ENCODE data around the gene TBCD.

TBCD gene

GRCh38 chr17:82923366-82924113 is 171.7 kb downstream of the TBCD start:
- TF ChIP-seq, protein P1, sequence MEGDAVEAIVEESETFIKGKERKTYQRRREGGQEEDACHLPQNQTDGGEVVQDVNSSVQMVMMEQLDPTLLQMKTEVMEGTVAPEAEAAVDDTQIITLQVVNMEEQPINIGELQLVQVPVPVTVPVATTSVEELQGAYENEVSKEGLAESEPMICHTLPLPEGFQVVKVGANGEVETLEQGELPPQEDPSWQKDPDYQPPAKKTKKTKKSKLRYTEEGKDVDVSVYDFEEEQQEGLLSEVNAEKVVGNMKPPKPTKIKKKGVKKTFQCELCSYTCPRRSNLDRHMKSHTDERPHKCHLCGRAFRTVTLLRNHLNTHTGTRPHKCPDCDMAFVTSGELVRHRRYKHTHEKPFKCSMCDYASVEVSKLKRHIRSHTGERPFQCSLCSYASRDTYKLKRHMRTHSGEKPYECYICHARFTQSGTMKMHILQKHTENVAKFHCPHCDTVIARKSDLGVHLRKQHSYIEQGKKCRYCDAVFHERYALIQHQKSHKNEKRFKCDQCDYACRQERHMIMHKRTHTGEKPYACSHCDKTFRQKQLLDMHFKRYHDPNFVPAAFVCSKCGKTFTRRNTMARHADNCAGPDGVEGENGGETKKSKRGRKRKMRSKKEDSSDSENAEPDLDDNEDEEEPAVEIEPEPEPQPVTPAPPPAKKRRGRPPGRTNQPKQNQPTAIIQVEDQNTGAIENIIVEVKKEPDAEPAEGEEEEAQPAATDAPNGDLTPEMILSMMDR (IDR thresholded peaks at IDR 0.05; ENCODE audit: control insufficient read depth, extremely low read depth, insufficient read depth): no peak
- H3K4me3 ChIP-seq (ENCODE audit: low read depth, low read length): no peak overlapping the region
- DNase-seq (ENCODE audit: low read depth): no peak

- TF ChIP-seq, protein P1 (IDR thresholded peaks at IDR 0.05; ENCODE audit: control insufficient read depth, extremely low read depth, insufficient read depth): no peak
- H3K4me3 ChIP-seq (ENCODE audit: low read depth, low read length): no peak overlapping the region
- DNase-seq (ENCODE audit: low read depth): no peak
Observed at GRCh38 chr17:82924214-82924613, 172.3 kb downstream of the TBCD start.

DNA sequence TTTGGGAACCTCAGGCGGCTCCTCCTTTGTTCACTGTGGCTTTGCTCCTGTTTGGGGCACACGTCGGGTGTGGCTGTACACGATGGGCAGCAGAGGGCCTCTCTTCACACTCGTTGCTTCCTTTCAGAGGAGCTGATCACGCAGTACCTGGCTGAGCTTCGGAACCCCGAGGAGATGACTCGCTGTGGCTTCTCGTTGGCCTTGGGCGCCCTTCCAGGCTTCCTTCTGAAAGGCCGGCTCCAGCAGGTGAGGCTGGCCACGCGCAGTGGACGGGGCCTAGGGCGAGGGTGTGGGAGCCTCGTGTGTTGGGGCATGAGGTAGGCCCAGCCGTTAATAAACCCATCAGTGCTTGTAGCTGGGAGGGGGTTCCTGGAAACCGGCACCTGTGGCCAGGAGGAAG is 172.9 kb downstream of the TBCD start:
- no peak for DNase-seq (ENCODE audit: low read depth)
- TF ChIP-seq, protein P1 (IDR thresholded peaks at IDR 0.05; ENCODE audit: control insufficient read depth, extremely low read depth, insufficient read depth): no peak
- no peak overlapping the region for H3K4me3 ChIP-seq (ENCODE audit: low read depth, low read length)

- TF ChIP-seq, protein P1 (IDR thresholded peaks at IDR 0.05; ENCODE audit: control insufficient read depth, extremely low read depth, insufficient read depth): 0 out of 2 replicates have a peak, but pooled peaks have one; percentile 7
- no peak overlapping the region for H3K4me3 ChIP-seq (ENCODE audit: low read depth, low read length)
- DNase-seq (ENCODE audit: low read depth): no peak
Observed at GRCh38 chr17:82925336-82925735, 173.5 kb downstream of the TBCD start.

- DNase-seq (ENCODE audit: low read depth): no peak
- TF ChIP-seq, protein P1 (IDR thresholded peaks at IDR 0.05; ENCODE audit: control insufficient read depth, extremely low read depth, insufficient read depth): no peak
- H3K4me3 ChIP-seq (ENCODE audit: low read depth, low read length): no peak overlapping the region
Observed at GRCh38 chr17:82926081-82926480, 174.2 kb downstream of the TBCD start.

- no peak for DNase-seq (ENCODE audit: low read depth)
- no peak overlapping the region for H3K4me3 ChIP-seq (ENCODE audit: low read depth, low read length)
- TF ChIP-seq, protein P1 (IDR thresholded peaks at IDR 0.05; ENCODE audit: control insufficient read depth, extremely low read depth, insufficient read depth): no peak
Observed at GRCh38 chr17:82926716-82927115, 174.9 kb downstream of the TBCD start.

GRCh38 chr17:82927311-82927660 is 175.4 kb downstream of the TBCD start:
- TF ChIP-seq, protein P1 (IDR thresholded peaks at IDR 0.05; ENCODE audit: control insufficient read depth, extremely low read depth, insufficient read depth): no peak
- no peak for DNase-seq (ENCODE audit: low read depth)
- H3K4me3 ChIP-seq (ENCODE audit: low read depth, low read length): no peak overlapping the region

Data from LNCaP clone FGC (cell line).